Thoracic aorta (tissue), 2 donors: ENCODE data around the gene SPEN. TPM values are rescaled to one million over a fixed set of nuclear protein-coding genes. Genes with fewer than 3 reads are reported as not detected.
"Not testable (repeated sequence)": the region's sequence is repeated elsewhere in the genome, so short reads cannot be mapped to it uniquely, and the experiment has no call there.

ENCODE experiments used
- ATAC-seq: fragments of 150-250 bp; one replicate; pipeline ENCODE4 v1.8.0; 2017; ENCODE audit warnings: low read depth; ENCODE audit not compliant: insufficient number of reproducible peaks, low FRiP score
- DNase-seq: peaks from one replicate; pipeline ENCODE4 v3.0.0-alpha.2; 2020; ENCODE audit warnings: low spot score
- H3K27ac ChIP-seq, 2 donors: fragments of 200-600 bp; sonication (generic); 1 replicate in 1 of 2; 2 replicates in 1 of 2; pipeline ENCODE4 v1.5.1; 2016; ENCODE audit warnings: mild to moderate bottlenecking in 2 of 2, moderate library complexity in 2 of 2
- H3K27me3 ChIP-seq: fragments of 200-600 bp; sonication (generic); replicated peaks from 2 replicates; pipeline ENCODE4 v1.6.0; 2016; ENCODE audit warnings: mild to moderate bottlenecking; ENCODE audit not compliant: insufficient read depth
- H3K36me3 ChIP-seq: fragments of 200-600 bp; sonication (generic); one replicate; pipeline ENCODE4 v1.5.1; 2016
- H3K4me1 ChIP-seq, 2 donors: fragments of 200-600 bp; sonication (generic); 1 replicate in 1 of 2; 2 replicates in 1 of 2; pipeline versions ENCODE4 v1.5.1 to v1.6.0; 2016; ENCODE audit warnings: low read depth in 2 of 2, mild to moderate bottlenecking in 1 of 2; ENCODE audit not compliant: control insufficient read depth in 1 of 2
- H3K4me3 ChIP-seq: fragments of 200-600 bp; sonication (generic); 2 replicates; pipeline ENCODE4 v1.5.1; 2016; ENCODE audit warnings: mild to moderate bottlenecking
- H3K9me3 ChIP-seq: fragments of 200-600 bp; sonication (generic); 2 replicates; pipeline ENCODE4 v1.5.1; 2016
- total RNA-seq, 2 donors: library from RNA; depleted of rRNA; stranded (reverse); fragments of >200 nt; gene quantifications; one replicate each; pipeline versions ENCODE4 v1.1.0 to v1.2.3, GENCODE V29; 2016
- TF ChIP-seq, protein P1 (sequence below): fragments of 200-600 bp; sonication (generic); IDR thresholded peaks from one replicate; pipeline ENCODE4 v1.5.1; 2019; ENCODE audit warnings: antibody characterized with exemption

SPEN gene
- total RNA-seq, 2 donors from 2014 or later = 52.3 to 96.9 TPM

DNA sequence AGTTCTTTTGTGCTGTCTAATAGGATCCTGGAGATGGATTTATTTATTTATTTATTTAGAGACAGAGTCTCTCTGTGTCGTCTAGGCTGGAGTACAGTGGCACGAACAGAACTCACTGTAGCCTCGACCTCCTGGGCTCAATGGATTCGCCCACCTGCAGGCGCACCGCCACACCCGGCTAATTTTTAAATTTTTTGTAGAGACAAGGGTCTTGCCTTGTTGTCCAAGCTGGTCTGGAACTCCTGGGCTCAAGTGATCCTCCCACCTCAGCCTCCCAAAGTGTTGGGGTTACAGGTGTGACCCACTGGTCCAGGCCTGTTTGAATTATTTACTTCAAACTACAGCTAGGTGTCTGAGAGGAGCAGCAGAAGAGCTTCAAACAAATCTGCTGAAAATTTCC, 9.6 kb upstream of the SPEN start:
- H3K27ac ChIP-seq = peak overlapping the region in 1 of 2 donors; percentile 99
- H3K4me1 ChIP-seq = peaks cover 3 to 17% of the 10 kb centered on the region in 2 donors
- no peaks in the 10 kb centered on the region for H3K36me3 ChIP-seq
- no peaks in the 10 kb centered on the region for H3K9me3 ChIP-seq
- ATAC-seq (no peak), DNase-seq (no peak)
- TF ChIP-seq, protein P1, sequence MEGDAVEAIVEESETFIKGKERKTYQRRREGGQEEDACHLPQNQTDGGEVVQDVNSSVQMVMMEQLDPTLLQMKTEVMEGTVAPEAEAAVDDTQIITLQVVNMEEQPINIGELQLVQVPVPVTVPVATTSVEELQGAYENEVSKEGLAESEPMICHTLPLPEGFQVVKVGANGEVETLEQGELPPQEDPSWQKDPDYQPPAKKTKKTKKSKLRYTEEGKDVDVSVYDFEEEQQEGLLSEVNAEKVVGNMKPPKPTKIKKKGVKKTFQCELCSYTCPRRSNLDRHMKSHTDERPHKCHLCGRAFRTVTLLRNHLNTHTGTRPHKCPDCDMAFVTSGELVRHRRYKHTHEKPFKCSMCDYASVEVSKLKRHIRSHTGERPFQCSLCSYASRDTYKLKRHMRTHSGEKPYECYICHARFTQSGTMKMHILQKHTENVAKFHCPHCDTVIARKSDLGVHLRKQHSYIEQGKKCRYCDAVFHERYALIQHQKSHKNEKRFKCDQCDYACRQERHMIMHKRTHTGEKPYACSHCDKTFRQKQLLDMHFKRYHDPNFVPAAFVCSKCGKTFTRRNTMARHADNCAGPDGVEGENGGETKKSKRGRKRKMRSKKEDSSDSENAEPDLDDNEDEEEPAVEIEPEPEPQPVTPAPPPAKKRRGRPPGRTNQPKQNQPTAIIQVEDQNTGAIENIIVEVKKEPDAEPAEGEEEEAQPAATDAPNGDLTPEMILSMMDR = no peak
- H3K4me3 ChIP-seq = no peak overlapping the region
- H3K27me3 ChIP-seq = no peaks in the 10 kb centered on the region

DNA sequence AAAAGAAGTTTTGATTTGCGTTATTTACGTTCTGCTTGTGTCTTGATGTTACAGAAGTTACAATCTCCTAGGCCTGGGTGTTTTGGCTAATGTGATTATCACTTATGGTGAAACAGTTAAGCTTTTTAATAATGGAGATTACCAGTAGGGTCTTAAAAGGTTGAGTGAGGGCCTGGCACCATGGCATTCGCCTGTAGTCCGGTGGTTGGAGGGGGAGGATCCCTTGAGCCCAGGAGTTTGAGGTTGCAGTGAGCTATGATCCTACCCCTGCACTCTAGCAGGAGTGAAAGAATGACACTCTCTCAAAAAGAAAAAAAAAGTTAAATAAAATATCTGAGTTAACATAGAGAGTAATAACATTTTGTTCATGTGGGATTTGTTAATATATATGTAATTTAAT, 8.8 kb upstream of the SPEN start:
- Histone ChIP-seq H3K27ac (no peak overlapping the region), H3K4me1 (peaks cover 3 to 16% of the 10 kb centered on the region in 2 donors), H3K36me3 (no peaks in the 10 kb centered on the region), H3K9me3 (no peaks in the 10 kb centered on the region), H3K4me3 (no peak overlapping the region), H3K27me3 (no peaks in the 10 kb centered on the region)
- no peak for ATAC-seq
- TF ChIP-seq, protein P1 = no peak
- DNase-seq = no peak

DNA sequence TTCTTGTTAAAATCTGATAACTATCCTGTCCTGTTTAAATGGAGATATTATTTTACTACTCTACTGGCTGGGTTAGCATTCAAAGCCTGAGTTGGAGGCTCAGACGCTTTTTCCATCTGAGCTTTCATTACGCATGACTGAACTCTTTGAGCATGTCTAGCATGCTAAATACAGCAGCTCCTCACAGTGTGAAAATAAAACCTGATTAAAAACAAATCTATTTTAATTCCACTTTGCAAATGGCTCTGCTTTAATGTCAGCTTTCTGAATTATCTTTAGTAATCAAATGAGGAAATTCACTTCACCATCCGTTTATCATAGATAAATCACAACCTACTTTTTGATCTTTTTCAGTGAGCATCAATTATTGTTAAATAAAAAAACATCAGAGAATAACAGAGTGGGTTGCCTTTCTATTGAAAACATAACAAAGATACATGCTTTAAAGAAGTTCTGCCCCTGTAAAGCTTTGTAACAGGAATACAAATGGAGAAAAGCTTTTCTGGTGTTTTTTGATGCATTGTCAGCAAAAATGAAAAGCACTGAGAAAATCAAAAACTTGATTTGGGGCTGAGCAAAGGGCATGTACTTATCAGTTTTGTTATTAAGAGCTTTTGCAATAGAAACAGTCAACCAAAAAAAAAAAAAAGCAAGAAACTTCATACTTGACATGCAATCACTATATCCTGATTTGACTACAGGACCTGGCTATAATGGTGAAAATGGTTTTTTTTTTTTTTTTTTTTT, 3.5 kb upstream of the SPEN start:
- no peaks in the 10 kb centered on the region for H3K27me3 ChIP-seq
- H3K27ac ChIP-seq = peak overlapping the region; percentile 0 to 41
- peaks cover 16 to 35% of the 10 kb centered on the region in 2 donors for H3K4me1 ChIP-seq
- no peaks in the 10 kb centered on the region for H3K9me3 ChIP-seq
- no peaks in the 10 kb centered on the region for H3K36me3 ChIP-seq
- ATAC-seq (no peak), DNase-seq (no peak)
- no peak overlapping the region for H3K4me3 ChIP-seq
- TF ChIP-seq, protein P1 = no peak

DNA sequence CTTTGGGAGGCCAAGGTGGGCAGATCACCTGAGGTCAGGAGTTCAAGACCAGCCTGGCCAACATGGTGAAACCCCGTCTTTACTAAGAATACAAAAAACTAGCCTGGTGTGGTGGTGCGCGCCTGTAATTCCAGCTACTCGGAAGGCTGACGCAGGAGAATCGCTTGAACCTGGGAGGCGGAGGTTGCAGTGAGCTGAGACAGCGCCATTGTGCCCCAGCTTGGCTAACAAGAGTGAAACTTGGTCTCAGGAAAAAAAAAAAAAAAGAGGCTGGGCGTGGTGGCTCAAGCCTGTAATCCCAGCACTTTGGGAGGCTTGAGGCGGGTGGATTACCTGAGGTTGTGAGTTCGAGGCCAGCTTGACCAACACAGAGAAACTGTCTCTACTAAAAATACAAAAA, 1.5 kb upstream of the SPEN start:
- not testable (repeated sequence) for ATAC-seq, H3K9me3 ChIP-seq, H3K4me3 ChIP-seq, H3K27me3 ChIP-seq, DNase-seq, H3K36me3 ChIP-seq
- peaks cover 28 to 43% of the 10 kb centered on the region in 2 donors for H3K4me1 ChIP-seq
- peak overlapping the region in 1 of 2 donors; percentile 90 for H3K27ac ChIP-seq

DNA sequence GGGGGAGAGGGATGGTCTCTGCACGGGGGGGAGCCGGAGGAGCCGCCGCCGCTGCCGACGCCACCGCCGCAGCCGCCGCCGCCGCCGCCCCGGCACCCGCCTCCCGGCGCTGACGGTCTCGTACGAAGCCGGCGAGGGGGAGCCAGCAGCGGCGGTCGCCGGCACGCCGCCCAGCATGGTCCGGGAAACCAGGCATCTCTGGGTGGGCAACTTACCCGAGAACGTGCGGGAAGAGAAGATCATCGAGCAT, 311 bp downstream of the SPEN start:
- peak overlapping the region; percentile 90 to 97 for H3K27ac ChIP-seq
- no peaks in the 10 kb centered on the region for H3K36me3 ChIP-seq
- ATAC-seq = no peak
- H3K4me1 ChIP-seq = peaks cover 44 to 60% of the 10 kb centered on the region in 2 donors
- DNase-seq = no peak
- H3K9me3 ChIP-seq = no peaks in the 10 kb centered on the region
- H3K27me3 ChIP-seq = no peaks in the 10 kb centered on the region
- H3K4me3 ChIP-seq = peak overlapping the region; percentile 99
- TF ChIP-seq, protein P1 = no peak
